Activated CD4-positive, alpha-beta memory T cell treated with anti-CD3 and anti-CD28 coated beads, Interleukin-2, amount 10 ng/mL, durations not matched to agents 7 days and 5 days (primary cell): ENCODE results near the gene GOLGA3. TPM values are rescaled to one million over a fixed set of nuclear protein-coding genes. Genes with fewer than 3 reads are reported as not detected.
"Not testable (repeated sequence)": the region's sequence is repeated elsewhere in the genome, so short reads cannot be mapped to it uniquely, and the experiment has no call there.

Source experiments
- CTCF ChIA-PET: fragments of 350-600 bp; sonication (Branson Sonifier 250); formaldehyde crosslinking; loops from one replicate; lab custom pipeline; 2021; ENCODE audit warnings: antibody characterized with exemption, inconsistent platforms; lab: Charles Lee
- POLR2A ChIA-PET: fragments of 350-600 bp; sonication (Branson Sonifier 250); formaldehyde crosslinking; loops from one replicate; lab custom pipeline; 2021; ENCODE audit warnings: antibody characterized with exemption; lab: Charles Lee
- DNase-seq: peaks from one replicate; pipeline ENCODE4 v3.0.0-alpha.2; 2020
- H3K27ac Mint-ChIP-seq: one replicate; pipeline ENCODE4 v1.8.0; 2021; ENCODE audit warnings: mild to moderate bottlenecking, mixed read lengths
- H3K27me3 Mint-ChIP-seq: one replicate; pipeline ENCODE4 v1.8.0; 2021; ENCODE audit warnings: mixed read lengths
- H3K36me3 Mint-ChIP-seq: one replicate; pipeline ENCODE4 v1.8.0; 2021; ENCODE audit warnings: low read depth, mixed read lengths
- H3K4me1 Mint-ChIP-seq: one replicate; pipeline ENCODE4 v1.8.0; 2021; ENCODE audit warnings: mixed read lengths
- H3K4me3 Mint-ChIP-seq: one replicate; pipeline ENCODE4 v1.8.0; 2021; ENCODE audit warnings: mild to moderate bottlenecking, mixed read lengths
- H3K9me3 Mint-ChIP-seq: one replicate; pipeline ENCODE4 v1.8.0; 2021; ENCODE audit warnings: mixed read lengths
- total RNA-seq, 2 experiments: library from RNA; stranded (reverse); gene quantifications; one replicate each; pipeline ENCODE4 v1.2.3, GENCODE V29; 2021

The GOLGA3 gene
- total RNA-seq, 2 experiments from 2014 or later, result 46.2 to 46.5 TPM

DNA sequence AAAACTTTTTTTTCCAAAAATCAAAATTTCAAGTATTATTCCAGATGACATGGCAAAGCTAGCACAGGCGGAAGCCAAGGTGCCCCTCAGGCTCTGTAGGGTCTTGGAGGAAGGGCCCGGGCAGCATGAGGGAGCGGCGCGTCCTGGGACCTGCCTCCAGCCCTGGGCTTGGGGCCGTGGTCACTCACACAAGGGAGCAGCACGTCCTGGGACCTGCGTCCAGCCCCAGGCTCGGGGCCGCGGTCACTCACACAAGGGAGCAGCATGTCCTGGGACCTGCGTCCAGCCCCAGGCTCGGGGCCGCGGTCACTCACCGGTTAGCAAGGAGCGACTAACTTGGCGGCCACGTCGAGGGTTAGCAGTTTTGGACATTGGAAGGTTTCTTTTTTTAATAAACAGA lies 11.9 kb upstream of the GOLGA3 start:
- Mint-ChIP-seq H3K4me1 (peaks cover 12% of the 10 kb centered on the region), H3K27me3 (no peaks in the 10 kb centered on the region), H3K27ac (no peak overlapping the region), H3K4me3 (no peak overlapping the region), H3K9me3 (no peaks in the 10 kb centered on the region), H3K36me3 (peaks cover 52% of the 10 kb centered on the region)
- POLR2A ChIA-PET, result no interaction called here
- DNase-seq, result no peak
- CTCF ChIA-PET, result no interaction called here

GRCh38 chr12:132839558-132840235 lies 11.0 kb upstream of the GOLGA3 start:
- Mint-ChIP-seq H3K4me1 (peaks cover 20% of the 10 kb centered on the region), H3K27ac (peak overlapping the region; percentile 16), H3K4me3 (no peak overlapping the region), H3K9me3 (no peaks in the 10 kb centered on the region), H3K27me3 (no peaks in the 10 kb centered on the region), H3K36me3 (peaks cover 54% of the 10 kb centered on the region)
- ChIA-PET POLR2A (interaction anchor here (3.0 kb wide), 1 partner anchor 12 kb away, joined by 19 read pairs; the partner anchor contains the start of gene GOLGA3), CTCF (no interaction called here)
- DNase-seq, result no peak

GRCh38 chr12:132838410-132839080 lies 9.9 kb upstream of the GOLGA3 start:
- H3K36me3 Mint-ChIP-seq, result peaks cover 56% of the 10 kb centered on the region
- H3K4me3 Mint-ChIP-seq, result no peak overlapping the region
- DNase-seq, result no peak
- no peak overlapping the region for H3K27ac Mint-ChIP-seq
- H3K9me3 Mint-ChIP-seq, result no peaks in the 10 kb centered on the region
- CTCF ChIA-PET, result interaction anchor here (1.3 kb wide), 1 partner anchor 66 kb away, joined by 3 read pairs; no protein-coding TSS in a partner anchor
- H3K4me1 Mint-ChIP-seq, result peaks cover 31% of the 10 kb centered on the region
- no peaks in the 10 kb centered on the region for H3K27me3 Mint-ChIP-seq
- POLR2A ChIA-PET, result interaction anchor here (0.7 to 3.0 kb wide), 2 partner anchors 10 to 12 kb away, joined by 3 to 19 read pairs; partner anchors contain the start of gene GOLGA3

GRCh38 chr12:132837693-132838409 lies 9.2 kb upstream of the GOLGA3 start:
- H3K9me3 Mint-ChIP-seq, result no peaks in the 10 kb centered on the region
- no peak overlapping the region for H3K4me3 Mint-ChIP-seq
- peaks cover 37% of the 10 kb centered on the region for H3K4me1 Mint-ChIP-seq
- POLR2A ChIA-PET, result interaction anchor here (0.7 to 3.0 kb wide), 2 partner anchors 10 to 12 kb away, joined by 3 to 19 read pairs; partner anchors contain the start of gene GOLGA3
- H3K27ac Mint-ChIP-seq, result no peak overlapping the region
- CTCF ChIA-PET, result interaction anchor here (1.3 kb wide), 1 partner anchor 67 kb away, joined by 3 read pairs; no protein-coding TSS in a partner anchor
- peaks cover 56% of the 10 kb centered on the region for H3K36me3 Mint-ChIP-seq
- no peak for DNase-seq
- H3K27me3 Mint-ChIP-seq, result no peaks in the 10 kb centered on the region

- POLR2A ChIA-PET, result interaction anchor here (3.0 kb wide), 1 partner anchor 9 kb away, joined by 19 read pairs; the partner anchor contains the start of gene GOLGA3
- H3K4me3 Mint-ChIP-seq, result no peak overlapping the region
- peaks cover 37% of the 10 kb centered on the region for H3K4me1 Mint-ChIP-seq
- no peaks in the 10 kb centered on the region for H3K27me3 Mint-ChIP-seq
- DNase-seq, result no peak
- no peaks in the 10 kb centered on the region for H3K9me3 Mint-ChIP-seq
- CTCF ChIA-PET, result no interaction called here
- peak overlapping the region; percentile 52 for H3K27ac Mint-ChIP-seq
- H3K36me3 Mint-ChIP-seq, result peaks cover 54% of the 10 kb centered on the region
Observed at GRCh38 chr12:132836795-132837331, 8.2 kb upstream of the GOLGA3 start.

DNA sequence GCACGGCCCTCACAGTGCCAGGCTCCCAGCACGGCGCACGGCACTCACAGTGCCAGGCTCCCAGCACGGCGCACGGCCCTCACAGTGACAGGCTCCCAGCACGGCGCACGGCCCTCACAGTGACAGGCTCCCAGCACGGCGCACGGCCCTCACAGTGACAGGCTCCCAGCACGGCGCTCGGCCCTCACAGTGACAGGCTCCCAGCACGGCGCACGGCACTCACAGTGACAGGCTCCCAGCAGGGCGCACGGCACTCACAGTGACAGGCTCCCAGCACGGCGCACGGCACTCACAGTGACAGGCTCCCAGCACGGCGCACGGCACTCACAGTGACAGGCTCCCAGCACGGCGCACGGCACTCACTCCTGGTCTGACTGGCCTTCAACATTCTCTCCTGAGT lies 7.6 kb upstream of the GOLGA3 start:
- H3K4me3 Mint-ChIP-seq, H3K9me3 Mint-ChIP-seq, CTCF ChIA-PET, H3K27me3 Mint-ChIP-seq, DNase-seq: not testable (repeated sequence)
- H3K27ac Mint-ChIP-seq, result peak overlapping the region; percentile 52
- POLR2A ChIA-PET, result interaction anchor here (3.0 kb wide), 1 partner anchor 8 kb away, joined by 19 read pairs; the partner anchor contains the start of gene GOLGA3
- H3K36me3 Mint-ChIP-seq, result peaks cover 52% of the 10 kb centered on the region
- peaks cover 37% of the 10 kb centered on the region for H3K4me1 Mint-ChIP-seq

GRCh38 chr12:132835076-132836025 lies 6.7 kb upstream of the GOLGA3 start:
- DNase-seq, result no peak
- H3K36me3 Mint-ChIP-seq, result peaks cover 48% of the 10 kb centered on the region
- peak overlapping the region; percentile 98 for H3K27ac Mint-ChIP-seq
- ChIA-PET POLR2A (interaction anchor here (1.1 to 2.4 kb wide), 3 partner anchors 51 to 75 kb away, joined by 3 to 15 read pairs (median 7); partner anchors contain the start of gene CHFR), CTCF (interaction anchor here (0.7 kb wide), 1 partner anchor 15 kb away, joined by 5 read pairs; no protein-coding TSS in a partner anchor)
- H3K4me3 Mint-ChIP-seq, result peak overlapping the region; percentile 47
- H3K4me1 Mint-ChIP-seq, result peaks cover 37% of the 10 kb centered on the region
- no peaks in the 10 kb centered on the region for H3K9me3 Mint-ChIP-seq
- no peaks in the 10 kb centered on the region for H3K27me3 Mint-ChIP-seq

- H3K36me3 Mint-ChIP-seq, result peaks cover 42% of the 10 kb centered on the region
- H3K4me1 Mint-ChIP-seq, result peaks cover 42% of the 10 kb centered on the region
- H3K27ac Mint-ChIP-seq, result peak overlapping the region; percentile 98
- POLR2A ChIA-PET, result interaction anchor here (0.8 to 2.4 kb wide), 9 partner anchors 14 to 246 kb away, joined by 3 to 15 read pairs (median 3); partner anchors contain the start of gene CHFR
- CTCF ChIA-PET, result interaction anchor here (0.7 to 1.2 kb wide), 2 partner anchors 14 to 70 kb away, joined by 4 to 5 read pairs; no protein-coding TSS in a partner anchor
- H3K4me3 Mint-ChIP-seq, result peak overlapping the region; percentile 40
- no peaks in the 10 kb centered on the region for H3K27me3 Mint-ChIP-seq
- no peaks in the 10 kb centered on the region for H3K9me3 Mint-ChIP-seq
- DNase-seq, result peak; percentile 65
Observed at GRCh38 chr12:132834181-132834711, 5.6 kb upstream of the GOLGA3 start.

GRCh38 chr12:132833341-132833740 lies 4.7 kb upstream of the GOLGA3 start:
- Mint-ChIP-seq H3K4me3 (peak overlapping the region; percentile 19), H3K36me3 (peaks cover 39% of the 10 kb centered on the region), H3K4me1 (peaks cover 45% of the 10 kb centered on the region), H3K9me3 (no peaks in the 10 kb centered on the region), H3K27me3 (no peaks in the 10 kb centered on the region), H3K27ac (peak overlapping the region; percentile 98)
- DNase-seq, result no peak
- ChIA-PET POLR2A (interaction anchor here (1.3 to 2.4 kb wide), 3 partner anchors 53 to 75 kb away, joined by 3 to 15 read pairs (median 4); partner anchors contain the start of gene CHFR), CTCF (no interaction called here)

- no peak overlapping the region for H3K27ac Mint-ChIP-seq
Observed at GRCh38 chr12:132831771-132832170, 3.1 kb upstream of the GOLGA3 start.

More at GRCh38 chr12:132831771-132832170, 3.1 kb upstream of the GOLGA3 start:
- POLR2A ChIA-PET, result no interaction called here
- DNase-seq, result no peak
- CTCF ChIA-PET, result interaction anchor here (2.1 kb wide), 1 partner anchor 73 kb away, joined by 9 read pairs; no protein-coding TSS in a partner anchor
- Mint-ChIP-seq H3K36me3 (peaks cover 49% of the 10 kb centered on the region), H3K27me3 (no peaks in the 10 kb centered on the region), H3K9me3 (no peaks in the 10 kb centered on the region), H3K4me3 (no peak overlapping the region), H3K4me1 (peaks cover 53% of the 10 kb centered on the region)
